HG03095 (cell line): Measurements from ENCODE around the gene SLC2A11.
"Not testable (repeated sequence)": the region's sequence is repeated elsewhere in the genome, so short reads cannot be mapped to it uniquely, and the experiment has no call there.

Source experiments
- ATAC-seq: cut with Tn5 transposase; IDR thresholded peaks from one replicate; pipeline ENCODE4 v1.9.1; 2021; ENCODE audit warnings: moderate library complexity; ENCODE audit not compliant: unreplicated experiment

The SLC2A11 gene

GRCh38 chr22:23884140-23884539 is 26.5 kb downstream of the SLC2A11 start:
- ATAC-seq: no peak

- ATAC-seq: no peak
These were observed 31.1 kb downstream of the SLC2A11 start for GRCh38 chr22:23888615-23889401.

- ATAC-seq: no peak
These were observed 31.9 kb downstream of the SLC2A11 start for GRCh38 chr22:23889620-23890019.

- ATAC-seq: no peak
These were observed 34.1 kb downstream of the SLC2A11 start for GRCh38 chr22:23891726-23892125.

- no peak for ATAC-seq
These were observed 34.5 kb downstream of the SLC2A11 start for GRCh38 chr22:23892130-23892529.

GRCh38 chr22:23892706-23893105 is 35.0 kb downstream of the SLC2A11 start:
- ATAC-seq: no peak

- ATAC-seq: no peak
These were observed 35.7 kb downstream of the SLC2A11 start for GRCh38 chr22:23893121-23893944.

- peak; percentile 67 for ATAC-seq
These were observed 36.5 kb downstream of the SLC2A11 start, which contains the start of gene MIF for GRCh38 chr22:23893945-23894709. TSS of gene MIF (plus strand) at chr22:23894383. CDS start at chr22:23894475, 92 bp downstream.

- peak; percentile 30 for ATAC-seq
These were observed 37.3 kb downstream of the SLC2A11 start for GRCh38 chr22:23894710-23895598.

- ATAC-seq: no peak
These were observed 38.0 kb downstream of the SLC2A11 start for GRCh38 chr22:23895599-23896144.

- ATAC-seq: no peak
These were observed 38.5 kb downstream of the SLC2A11 start for GRCh38 chr22:23896166-23896522.

- ATAC-seq: no peak
These were observed 39.0 kb downstream of the SLC2A11 start for GRCh38 chr22:23896523-23897186.

- no peak for ATAC-seq
These were observed 39.6 kb downstream of the SLC2A11 start for GRCh38 chr22:23897320-23897719.

GRCh38 chr22:23898006-23898974 is 40.6 kb downstream of the SLC2A11 start:
- ATAC-seq: no peak

GRCh38 chr22:23899042-23899745 is 41.5 kb downstream of the SLC2A11 start:
- no peak for ATAC-seq

- ATAC-seq: not testable (repeated sequence)
These were observed 42.6 kb downstream of the SLC2A11 start for GRCh38 chr22:23900227-23900626.

GRCh38 chr22:23901600-23901999 is 43.9 kb downstream of the SLC2A11 start:
- no peak for ATAC-seq
